ENCODE data around the gene DAPP1.
A peak's percentile ranks its signal among the peaks of the same experiment; 100 is the strongest.

Gene DAPP1

DNA sequence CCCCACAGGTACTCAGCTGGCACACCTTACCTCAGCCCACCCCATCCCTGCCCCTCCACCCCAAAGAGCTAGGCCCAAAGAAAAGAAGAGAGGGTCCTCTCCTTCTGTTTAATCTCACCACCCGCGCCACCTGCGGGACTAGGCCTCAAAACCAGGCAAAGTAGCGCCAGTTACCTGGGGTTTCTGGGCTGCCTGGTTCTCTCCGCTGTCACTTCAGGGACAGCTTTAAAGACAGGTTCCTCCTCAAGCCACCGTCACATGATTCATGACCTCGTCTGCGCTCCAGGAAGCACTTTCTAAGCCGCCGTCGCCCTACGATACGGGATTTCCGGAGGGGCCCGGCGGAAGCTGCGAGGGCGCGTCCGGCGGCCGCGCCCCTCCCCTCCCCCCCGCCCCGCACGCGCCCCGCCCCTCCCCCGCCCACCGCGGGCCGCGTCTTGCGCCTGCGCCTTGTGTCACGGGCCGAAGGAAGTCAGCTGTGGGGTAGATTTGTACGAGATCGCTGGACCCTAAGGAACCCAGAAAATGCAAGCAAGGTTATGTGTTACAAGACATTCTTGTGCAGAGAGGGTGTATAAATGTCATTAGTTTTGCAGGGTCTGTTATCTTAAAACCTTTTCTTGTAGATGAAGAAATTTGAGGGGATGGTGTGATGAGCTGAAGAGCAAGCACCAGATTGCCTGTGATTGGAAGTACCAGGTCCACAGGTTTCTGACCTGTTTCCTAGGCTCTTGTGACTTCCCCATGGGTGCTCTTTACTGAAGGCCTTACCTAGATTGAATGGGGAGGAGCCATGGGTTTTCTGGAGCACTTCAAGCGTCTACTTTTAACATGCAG lies 77.8 kb downstream of the DAPP1 start, which contains the start of gene LAMTOR3:
Gene LAMTOR3 (minus strand): TSS at position 267 of the 837 bp plus-strand sequence. CDS start 464 bp downstream, outside the sequence.
- peak; percentile 76 to 87 for DNase-seq (ENCODE audit: low read depth in 1 of 2, low spot score in 1 of 2)

DNA sequence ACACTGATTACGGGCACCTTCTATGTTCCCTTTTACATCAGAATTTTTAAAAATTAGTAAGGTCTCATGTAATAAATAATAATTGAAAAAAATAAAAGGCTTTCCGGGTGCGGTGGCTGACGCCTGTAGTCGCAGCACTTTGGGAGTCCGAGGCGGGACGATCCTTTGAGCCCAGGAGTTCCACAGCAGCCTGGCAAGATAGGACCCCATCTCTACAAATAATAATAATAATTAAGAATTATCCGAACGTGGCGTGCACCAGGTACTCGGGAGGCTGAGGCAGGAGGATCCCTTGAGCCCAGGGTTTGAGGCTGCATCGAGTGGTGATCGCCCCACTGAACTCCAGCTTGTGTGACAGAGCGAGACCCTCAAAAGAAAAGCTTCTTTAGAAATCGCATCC lies 78.4 kb downstream of the DAPP1 start:
- DNase-seq (ENCODE audit: low read depth in 1 of 2, low spot score in 1 of 2), result no peak

DNA sequence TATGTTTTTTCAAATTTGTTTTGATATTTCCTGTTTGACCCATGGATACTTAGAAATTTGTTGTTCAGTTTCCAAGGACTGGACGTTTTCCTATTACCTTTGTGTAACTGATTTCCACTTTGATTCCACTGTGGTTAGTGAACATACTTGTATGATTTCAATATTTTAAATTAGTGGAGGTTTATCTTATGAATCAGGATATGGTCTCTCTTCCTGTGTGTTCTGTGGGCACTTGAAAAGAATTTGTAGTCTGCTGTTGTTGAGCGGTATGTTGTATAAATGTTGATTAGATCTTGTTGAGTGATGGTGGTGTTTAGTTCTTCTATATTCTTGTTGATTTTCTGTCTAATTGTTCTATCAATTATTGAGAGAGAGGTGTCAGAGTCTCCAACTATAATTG lies 98.8 kb downstream of the DAPP1 start:
- no peak for DNase-seq (ENCODE audit: low read depth in 1 of 2, low spot score in 1 of 2)

DNA sequence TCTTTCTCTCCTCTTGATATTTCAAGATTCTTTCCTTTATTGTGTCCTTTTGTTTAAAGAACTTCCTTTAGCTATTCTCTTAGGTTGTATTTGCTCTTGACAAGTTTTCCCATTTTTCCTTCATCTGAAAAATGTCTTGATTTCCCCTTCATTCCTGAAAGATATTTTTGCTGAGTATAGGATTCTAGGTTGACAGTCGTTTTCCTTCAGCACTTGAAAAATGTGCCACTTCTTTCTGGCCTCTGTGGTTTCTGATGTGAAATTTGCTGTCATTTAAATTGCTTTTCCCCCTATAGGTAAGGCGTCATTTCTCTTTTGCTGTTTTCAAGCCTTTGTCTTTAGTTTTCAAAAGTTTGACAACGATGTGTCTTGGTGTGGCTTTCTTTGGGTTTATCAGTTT lies 100.9 kb downstream of the DAPP1 start:
- DNase-seq (ENCODE audit: low read depth in 1 of 2, low spot score in 1 of 2), result no peak

DNA sequence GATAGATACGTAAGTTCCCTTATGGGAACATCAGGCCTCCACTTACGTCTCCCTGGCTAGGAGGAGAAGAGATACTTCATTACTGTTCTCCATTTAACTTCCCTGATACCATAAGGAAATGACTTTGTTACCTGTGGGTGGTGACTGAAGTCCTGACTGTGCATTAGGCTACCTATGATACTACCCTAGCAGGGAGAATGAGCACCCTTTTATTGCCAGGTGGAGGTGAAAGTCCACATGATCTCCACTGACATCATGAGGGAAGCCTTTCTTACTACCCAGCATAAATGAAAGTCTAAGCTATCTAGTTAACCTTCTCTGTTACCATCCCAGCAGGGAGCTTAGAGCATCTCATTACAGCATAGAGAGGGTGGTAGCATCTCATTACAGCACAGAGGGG lies 102.0 kb downstream of the DAPP1 start:
- DNase-seq (ENCODE audit: low read depth in 1 of 2, low spot score in 1 of 2), result no peak
